VCaP (cell line): ENCODE measurements around the gene ATN1.

Source experiments
- H3K27ac ChIP-seq: fragments of 450-650 bp; 2 replicates; pipeline ENCODE4 v1.5.1; 2017
- CTCF ChIP-seq: fragments of 450-650 bp; conservative IDR thresholded peaks from 2 replicates; pipeline ENCODE4 v1.5.1; 2017; ENCODE audit warnings: mild to moderate bottlenecking, moderate library complexity

The ATN1 gene

GRCh38 chr12:6941782-6942181 lies 14.0 kb downstream of the ATN1 start:
- peak overlapping the region; percentile 96 for H3K27ac ChIP-seq
- TF ChIP-seq CTCF, result no peak

GRCh38 chr12:6942331-6942665 lies 14.5 kb downstream of the ATN1 start:
- H3K27ac ChIP-seq, result peak overlapping the region; percentile 96
- TF ChIP-seq CTCF, result no peak

- peak overlapping the region; percentile 96 for H3K27ac ChIP-seq
- TF ChIP-seq CTCF, result no peak
Observed at GRCh38 chr12:6943389-6943721, 15.6 kb downstream of the ATN1 start.

- no peak for TF ChIP-seq CTCF
- peak within 1 kb of the TSS; percentile 96 for H3K27ac ChIP-seq
Observed at GRCh38 chr12:6943722-6944380, 16.1 kb downstream of the ATN1 start, which contains the start of the genes C12orf57 and RNU7-1. C12orf57 (plus strand) TSS chr12:6944022; CDS start chr12:6944122, 100 bp downstream. RNU7-1 (plus strand) TSS chr12:6943816.

- H3K27ac ChIP-seq, result peak overlapping the region; percentile 96
- peak; percentile 95 for TF ChIP-seq CTCF
Observed at GRCh38 chr12:6944381-6945186, 16.8 kb downstream of the ATN1 start.

GRCh38 chr12:6945613-6946012 lies 17.9 kb downstream of the ATN1 start:
- peak overlapping the region; percentile 96 for H3K27ac ChIP-seq
- no peak for TF ChIP-seq CTCF

- TF ChIP-seq CTCF, result no peak
- peak overlapping the region; percentile 96 for H3K27ac ChIP-seq
Observed at GRCh38 chr12:6946033-6946919, 18.5 kb downstream of the ATN1 start.
